Measurements from ENCODE around the gene NEUROG1.

- no peak for TF ChIP-seq POLR2A (IDR thresholded peaks at IDR 0.05)
- no peak for TF ChIP-seq CTCF (IDR thresholded peaks at IDR 0.05)
- no peak for TF ChIP-seq EP300 (IDR thresholded peaks at IDR 0.05)
Observed at GRCh38 chr5:135553688-135554462, 18.1 kb upstream of the NEUROG1 start.

Measured in tibial nerve (tissue), 4 donors.